Neutrophil (primary cell): ENCODE data around the gene PCBD1.

Experiments used
- H3K27ac ChIP-seq: fragments of 200-600 bp; sonication (generic); 2 replicates; pipeline ENCODE4 v1.5.1; 2016; ENCODE audit warnings: mild to moderate bottlenecking, moderate library complexity
- H3K27me3 ChIP-seq: fragments of 200-600 bp; sonication (generic); 2 replicates; pipeline ENCODE4 v1.6.0; 2016; ENCODE audit warnings: mild to moderate bottlenecking
- H3K36me3 ChIP-seq: fragments of 200-600 bp; sonication (generic); 2 replicates; pipeline ENCODE4 v1.5.1; 2017
- H3K4me1 ChIP-seq, 2 experiments: fragments of 200-600 bp in 1 of 2; sonication (generic) in 1 of 2; 1 replicate in 1 of 2; 2 replicates in 1 of 2; pipeline versions ENCODE4 v1.5.1 to v1.6.1; 2013 to 2016; ENCODE audit warnings: low read depth in 1 of 2, low read length in 1 of 2, mild to moderate bottlenecking in 1 of 2, moderate library complexity in 1 of 2; ENCODE audit not compliant: control insufficient read depth in 1 of 2, insufficient read depth in 1 of 2
- H3K4me3 ChIP-seq, 2 experiments: fragments of 200-600 bp in 1 of 2; sonication (generic) in 1 of 2; 1 replicate in 1 of 2; 2 replicates in 1 of 2; pipeline ENCODE4 v1.5.1; 2013 to 2016; ENCODE audit warnings: low read depth in 1 of 2, low read length in 1 of 2, mild to moderate bottlenecking in 1 of 2, moderate library complexity in 1 of 2
- H3K9me3 ChIP-seq: fragments of 200-600 bp; sonication (generic); 2 replicates; pipeline ENCODE4 v1.5.1; 2016
- CTCF ChIP-seq: fragments of 200-600 bp; sonication (generic); IDR thresholded peaks from 2 replicates; pipeline ENCODE4 v1.5.1; 2016; ENCODE audit warnings: antibody characterized with exemption

The PCBD1 gene

GRCh38 chr10:70903262-70903921, 15.0 kb upstream of the PCBD1 start:
- Histone ChIP-seq H3K36me3 (no peaks in the 10 kb centered on the region), H3K9me3 (no peaks in the 10 kb centered on the region), H3K4me3 (no peak overlapping the region), H3K27ac (no peak overlapping the region), H3K27me3 (no peaks in the 10 kb centered on the region), H3K4me1 (peaks cover 5 to 9% of the 10 kb centered on the region in 2 experiments)
- TF ChIP-seq CTCF: peak; percentile 40

GRCh38 chr10:70902661-70903261, 14.4 kb upstream of the PCBD1 start:
- H3K4me1 ChIP-seq: peaks cover 5 to 9% of the 10 kb centered on the region in 2 experiments
- no peaks in the 10 kb centered on the region for H3K9me3 ChIP-seq
- TF ChIP-seq CTCF: no peak
- H3K27ac ChIP-seq: no peak overlapping the region
- no peaks in the 10 kb centered on the region for H3K36me3 ChIP-seq
- no peaks in the 10 kb centered on the region for H3K27me3 ChIP-seq
- H3K4me3 ChIP-seq: no peak overlapping the region

GRCh38 chr10:70901276-70901878, 13.0 kb upstream of the PCBD1 start:
- H3K4me1 ChIP-seq: peaks cover 5 to 9% of the 10 kb centered on the region in 2 experiments
- no peak overlapping the region for H3K27ac ChIP-seq
- no peak for TF ChIP-seq CTCF
- H3K36me3 ChIP-seq: no peaks in the 10 kb centered on the region
- no peaks in the 10 kb centered on the region for H3K9me3 ChIP-seq
- H3K4me3 ChIP-seq: no peak overlapping the region
- no peaks in the 10 kb centered on the region for H3K27me3 ChIP-seq

- no peak overlapping the region for H3K4me3 ChIP-seq
- H3K27ac ChIP-seq: no peak overlapping the region
- no peaks in the 10 kb centered on the region for H3K9me3 ChIP-seq
- TF ChIP-seq CTCF: no peak
- H3K27me3 ChIP-seq: no peaks in the 10 kb centered on the region
- H3K4me1 ChIP-seq: peaks cover 5 to 9% of the 10 kb centered on the region in 2 experiments
- H3K36me3 ChIP-seq: no peaks in the 10 kb centered on the region
Measured at GRCh38 chr10:70899096-70899495, 10.7 kb upstream of the PCBD1 start.

- H3K4me1 ChIP-seq: peaks cover 5 to 11% of the 10 kb centered on the region in 2 experiments
- TF ChIP-seq CTCF: no peak
- no peaks in the 10 kb centered on the region for H3K36me3 ChIP-seq
- no peaks in the 10 kb centered on the region for H3K9me3 ChIP-seq
- no peaks in the 10 kb centered on the region for H3K27me3 ChIP-seq
- no peak overlapping the region for H3K27ac ChIP-seq
- H3K4me3 ChIP-seq: no peak overlapping the region
Measured at GRCh38 chr10:70898687-70899086, 10.3 kb upstream of the PCBD1 start.
